Parathyroid adenoma (tissue), 2 donors: ENCODE measurements around the gene HES7.

Source experiments
- H2AFZ ChIP-seq: fragments of 300-600 bp; sonication (generic); one replicate; pipeline ENCODE4 v1.7.0; 2017; ENCODE audit warnings: antibody characterized with exemption, mild to moderate bottlenecking
- H3K27ac ChIP-seq: fragments of 300-600 bp; sonication (generic); one replicate; pipeline ENCODE4 v1.7.0; 2017
- H3K27me3 ChIP-seq: fragments of 300-600 bp; sonication (generic); one replicate; pipeline ENCODE4 v1.7.0; 2017; ENCODE audit warnings: low read length; ENCODE audit not compliant: control insufficient read depth, insufficient read depth
- H3K36me3 ChIP-seq: fragments of 300-600 bp; sonication (generic); one replicate; pipeline ENCODE4 v1.7.0; 2017; ENCODE audit warnings: low read length; ENCODE audit not compliant: control insufficient read depth, insufficient read depth
- H3K4me1 ChIP-seq: fragments of 300-600 bp; sonication (generic); one replicate; pipeline ENCODE4 v1.7.0; 2017; ENCODE audit warnings: control low read depth
- H3K4me2 ChIP-seq: fragments of 300-600 bp; sonication (generic); one replicate; pipeline ENCODE4 v1.7.0; 2017; ENCODE audit warnings: low read length
- H3K4me3 ChIP-seq: fragments of 300-600 bp; sonication (generic); one replicate; pipeline ENCODE4 v1.7.0; 2017; ENCODE audit warnings: low read depth, low read length
- H3K79me2 ChIP-seq: fragments of 300-600 bp; sonication (generic); one replicate; pipeline ENCODE4 v1.7.0; 2017; ENCODE audit warnings: control low read depth
- H3K9ac ChIP-seq: fragments of 300-600 bp; sonication (generic); one replicate; pipeline ENCODE4 v1.7.0; 2017; ENCODE audit warnings: mild to moderate bottlenecking
- H3K9me3 ChIP-seq: fragments of 300-600 bp; sonication (generic); one replicate; pipeline ENCODE4 v1.7.0; 2017; ENCODE audit warnings: low read length; ENCODE audit not compliant: control insufficient read depth
- CTCF ChIP-seq: fragments of 300-600 bp; sonication (generic); IDR thresholded peaks from one replicate; pipeline ENCODE4 v1.7.0; 2017; ENCODE audit warnings: antibody characterized with exemption, mild to moderate bottlenecking
- donor health status: primary hyperparathyroidism.

HES7 gene

GRCh38 chr17:8143581-8144400 is 19.9 kb upstream of the HES7 start:
- H3K9ac ChIP-seq = no peak overlapping the region
- H3K27ac ChIP-seq = no peak overlapping the region
- no peaks in the 10 kb centered on the region for H3K36me3 ChIP-seq
- no peaks in the 10 kb centered on the region for H3K27me3 ChIP-seq
- peaks cover 18% of the 10 kb centered on the region for H3K79me2 ChIP-seq
- TF ChIP-seq CTCF = no peak
- H3K4me1 ChIP-seq = no peaks in the 10 kb centered on the region
- H3K4me3 ChIP-seq = no peak overlapping the region
- no peak overlapping the region for H3K4me2 ChIP-seq
- no peak overlapping the region for H2AFZ ChIP-seq
- no peaks in the 10 kb centered on the region for H3K9me3 ChIP-seq

DNA sequence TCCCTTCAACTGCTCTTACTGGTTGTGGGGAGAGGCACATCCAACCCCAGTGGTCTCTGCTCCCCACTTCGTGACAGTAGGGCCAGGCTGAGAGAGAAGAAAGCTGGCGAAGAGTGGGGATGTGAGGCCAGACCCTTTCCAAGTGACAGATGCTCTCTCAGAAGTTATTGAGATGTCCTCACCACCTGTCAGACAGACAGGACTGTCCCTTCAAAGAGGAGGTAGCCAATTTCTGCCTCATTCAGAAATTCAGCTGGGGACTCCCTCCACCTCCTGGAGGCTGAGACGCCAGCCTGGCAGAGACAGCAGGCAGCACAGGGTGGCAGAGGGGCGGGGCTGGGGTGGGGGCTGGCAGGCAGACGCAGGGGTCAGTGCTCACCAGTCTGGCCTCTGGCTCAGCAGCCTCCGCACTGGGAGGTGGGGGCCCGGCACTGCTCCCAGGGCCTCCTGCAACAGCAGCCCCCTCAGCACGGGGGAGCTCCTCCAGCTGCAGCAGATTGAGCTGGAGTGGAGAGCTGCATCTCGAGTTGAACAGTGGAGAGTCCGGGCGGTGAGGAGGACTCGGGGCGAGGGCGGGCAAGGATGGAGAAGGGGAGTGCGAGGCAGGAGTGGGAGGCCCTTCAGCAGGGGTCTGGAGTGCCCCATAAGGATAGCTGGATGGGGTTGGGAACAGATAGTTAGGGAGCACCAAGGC is 19.1 kb upstream of the HES7 start:
- Histone ChIP-seq H3K27ac (no peak overlapping the region), H3K9me3 (no peaks in the 10 kb centered on the region), H3K9ac (no peak overlapping the region), H3K79me2 (peaks cover 11% of the 10 kb centered on the region), H3K4me2 (no peak overlapping the region), H3K4me3 (no peak overlapping the region), H3K36me3 (no peaks in the 10 kb centered on the region), H3K27me3 (no peaks in the 10 kb centered on the region), H2AFZ (no peak overlapping the region), H3K4me1 (peaks cover 3% of the 10 kb centered on the region)
- TF ChIP-seq CTCF = no peak

GRCh38 chr17:8142158-8142886 is 18.4 kb upstream of the HES7 start:
- Histone ChIP-seq H3K4me1 (peaks cover 5% of the 10 kb centered on the region), H3K36me3 (no peaks in the 10 kb centered on the region), H3K9ac (no peak overlapping the region), H3K27ac (no peak overlapping the region), H3K4me3 (no peak overlapping the region), H3K9me3 (no peaks in the 10 kb centered on the region), H3K79me2 (peaks cover 6% of the 10 kb centered on the region), H2AFZ (no peak overlapping the region), H3K27me3 (no peaks in the 10 kb centered on the region), H3K4me2 (no peak overlapping the region)
- TF ChIP-seq CTCF = no peak

DNA sequence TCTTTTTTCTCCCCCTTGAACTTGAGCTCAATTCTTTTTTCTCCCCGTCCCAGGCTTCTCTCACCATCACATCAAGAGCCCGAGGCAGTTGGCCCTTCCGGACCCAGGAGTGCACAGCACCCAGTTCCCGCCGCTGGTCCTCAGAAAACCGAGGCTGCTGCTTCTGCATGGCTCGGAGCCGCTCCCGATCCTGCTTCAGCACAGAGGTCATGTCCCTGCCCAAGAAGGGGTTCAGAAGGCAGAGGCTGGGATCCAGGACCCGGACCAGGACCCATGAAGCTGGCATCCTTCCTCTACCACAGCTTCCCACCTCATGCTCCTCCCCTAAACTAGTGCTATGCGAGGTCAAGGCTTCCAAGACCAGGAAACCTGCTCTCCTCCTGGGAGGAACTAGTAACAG is 17.8 kb upstream of the HES7 start:
- peaks cover under 1% of the 10 kb centered on the region for H3K79me2 ChIP-seq
- no peaks in the 10 kb centered on the region for H3K36me3 ChIP-seq
- H3K4me2 ChIP-seq = no peak overlapping the region
- no peak overlapping the region for H2AFZ ChIP-seq
- H3K27ac ChIP-seq = no peak overlapping the region
- H3K9me3 ChIP-seq = no peaks in the 10 kb centered on the region
- H3K4me1 ChIP-seq = peaks cover 5% of the 10 kb centered on the region
- H3K4me3 ChIP-seq = no peak overlapping the region
- H3K9ac ChIP-seq = no peak overlapping the region
- no peak for TF ChIP-seq CTCF
- H3K27me3 ChIP-seq = no peaks in the 10 kb centered on the region
